Measurements from ENCODE around the gene COL4A2. TPM values are rescaled to one million over a fixed set of nuclear protein-coding genes. Genes with fewer than 3 reads are reported as not detected.
A peak's percentile ranks its signal among the peaks of the same experiment; 100 is the strongest.

COL4A2 gene
- total RNA-seq, 1 experiment from 2014 or later = 74.5 TPM

- no peak overlapping the region for H3K27ac ChIP-seq (ENCODE audit: low read length)
- intact Hi-C loops (cut with micrococcal nuclease) = no loop called here
- no peaks in the 10 kb centered on the region for H3K27me3 ChIP-seq (ENCODE audit: low read length)
- H3K9me3 ChIP-seq (ENCODE audit: low read length) = no peaks in the 10 kb centered on the region
- POLR2A ChIA-PET (ENCODE audit: unreplicated experiment) = no interaction called here
- no peak overlapping the region for H3K4me3 ChIP-seq (ENCODE audit: low read length)
- DNase-seq = no peak
- H3K9ac ChIP-seq (ENCODE audit: low read length) = no peak overlapping the region
- peaks cover 4% of the 10 kb centered on the region for H3F3A ChIP-seq (ENCODE audit: low read length, unreplicated experiment)
- H3K79me2 ChIP-seq (ENCODE audit: low read length) = peaks cover 52% of the 10 kb centered on the region
- ATAC-seq = no peak
- H3K4me1 ChIP-seq (ENCODE audit: insufficient read depth, low read length) = peaks cover 57% of the 10 kb centered on the region
- H3K36me3 ChIP-seq (ENCODE audit: low read depth, low read length) = no peaks in the 10 kb centered on the region
- TF ChIP-seq EZH2phosphoT487 (IDR thresholded peaks at IDR 0.05; ENCODE audit: borderline replicate concordance, low read length) (no peak), EZH2 (IDR thresholded peaks at IDR 0.05; ENCODE audit: low read length, unreplicated experiment) (no peak), CTCF (conservative IDR thresholded peaks at IDR 0.05; ENCODE audit: low read depth, low read length) (no peak)
- no peak overlapping the region for H3K4me2 ChIP-seq (ENCODE audit: low read length)
- no peaks in the 10 kb centered on the region for H3K9me2 ChIP-seq (replicated peaks; ENCODE audit: low read length)
- CTCF ChIA-PET = no interaction called here
- no peaks in the 10 kb centered on the region for H4K20me1 ChIP-seq (ENCODE audit: low read length)
- no TSS peak for BruUV-seq (replicated peaks)
- H2AFZ ChIP-seq (ENCODE audit: low read length) = no peak overlapping the region
Measured at GRCh38 chr13:110350049-110350448, 43.0 kb downstream of the COL4A2 start.

- Histone ChIP-seq H3K79me2 (ENCODE audit: low read length) (peaks cover 48% of the 10 kb centered on the region), H3K9ac (ENCODE audit: low read length) (no peak overlapping the region), H3K36me3 (ENCODE audit: low read depth, low read length) (no peaks in the 10 kb centered on the region), H3K27me3 (ENCODE audit: low read length) (no peaks in the 10 kb centered on the region), H2AFZ (ENCODE audit: low read length) (no peak overlapping the region), H3F3A (ENCODE audit: low read length, unreplicated experiment) (peaks cover 4% of the 10 kb centered on the region), H3K4me2 (ENCODE audit: low read length) (no peak overlapping the region), H3K27ac (ENCODE audit: low read length) (no peak overlapping the region), H4K20me1 (ENCODE audit: low read length) (no peaks in the 10 kb centered on the region), H3K9me3 (ENCODE audit: low read length) (no peaks in the 10 kb centered on the region), H3K4me1 (ENCODE audit: insufficient read depth, low read length) (peaks cover 52% of the 10 kb centered on the region), H3K4me3 (ENCODE audit: low read length) (no peak overlapping the region), H3K9me2 (replicated peaks; ENCODE audit: low read length) (no peaks in the 10 kb centered on the region)
- ATAC-seq (no peak), DNase-seq (no peak)
- BruUV-seq (replicated peaks) = no TSS peak
- TF ChIP-seq CTCF (conservative IDR thresholded peaks at IDR 0.05; ENCODE audit: low read depth, low read length) (no peak), EZH2phosphoT487 (IDR thresholded peaks at IDR 0.05; ENCODE audit: borderline replicate concordance, low read length) (no peak)
- POLR2A ChIA-PET (ENCODE audit: unreplicated experiment) = interaction anchor here (0.6 kb wide), 1 partner anchor 266 kb away, joined by 4 read pairs; no protein-coding TSS in a partner anchor
- intact Hi-C loops (cut with micrococcal nuclease) = no loop called here
- CTCF ChIA-PET = no interaction called here
Measured at GRCh38 chr13:110350509-110350908, 43.4 kb downstream of the COL4A2 start.

- no peaks in the 10 kb centered on the region for H3K36me3 ChIP-seq (ENCODE audit: low read depth, low read length)
- DNase-seq (peak; percentile 44), ATAC-seq (no peak)
- peaks cover 41% of the 10 kb centered on the region for H3K4me1 ChIP-seq (ENCODE audit: insufficient read depth, low read length)
- H3K9ac ChIP-seq (ENCODE audit: low read length) = no peak overlapping the region
- no peaks in the 10 kb centered on the region for H4K20me1 ChIP-seq (ENCODE audit: low read length)
- H2AFZ ChIP-seq (ENCODE audit: low read length) = no peak overlapping the region
- TF ChIP-seq EZH2 (IDR thresholded peaks at IDR 0.05; ENCODE audit: low read length, unreplicated experiment) = no peak
- TF ChIP-seq EZH2phosphoT487 (IDR thresholded peaks at IDR 0.05; ENCODE audit: borderline replicate concordance, low read length) = no peak
- no peak for TF ChIP-seq CTCF (conservative IDR thresholded peaks at IDR 0.05; ENCODE audit: low read depth, low read length)
- H3K4me2 ChIP-seq (ENCODE audit: low read length) = no peak overlapping the region
- POLR2A ChIA-PET (ENCODE audit: unreplicated experiment) = no interaction called here
- CTCF ChIA-PET = no interaction called here
- no peaks in the 10 kb centered on the region for H3K9me2 ChIP-seq (replicated peaks; ENCODE audit: low read length)
- H3K9me3 ChIP-seq (ENCODE audit: low read length) = no peaks in the 10 kb centered on the region
- H3K79me2 ChIP-seq (ENCODE audit: low read length) = peaks cover 42% of the 10 kb centered on the region
- peaks cover 4% of the 10 kb centered on the region for H3F3A ChIP-seq (ENCODE audit: low read length, unreplicated experiment)
- no peaks in the 10 kb centered on the region for H3K27me3 ChIP-seq (ENCODE audit: low read length)
- intact Hi-C loops (cut with micrococcal nuclease) = no loop called here
- H3K27ac ChIP-seq (ENCODE audit: low read length) = peak overlapping the region; percentile 14; the same call in 1 of the 2 replicates
- no peak overlapping the region for H3K4me3 ChIP-seq (ENCODE audit: low read length)
- no TSS peak for BruUV-seq (replicated peaks)
Measured at GRCh38 chr13:110351636-110352420, 44.7 kb downstream of the COL4A2 start.
